NCI-H446 treated with DMSO at 0.1 percent for 48 hours (cell line): ENCODE results near the gene SPINK4.

Experiments used
- DNase-seq: peaks from one replicate; lab custom pipeline; 2025; lab: John Stamatoyannopoulos, UW

SPINK4 gene

DNA sequence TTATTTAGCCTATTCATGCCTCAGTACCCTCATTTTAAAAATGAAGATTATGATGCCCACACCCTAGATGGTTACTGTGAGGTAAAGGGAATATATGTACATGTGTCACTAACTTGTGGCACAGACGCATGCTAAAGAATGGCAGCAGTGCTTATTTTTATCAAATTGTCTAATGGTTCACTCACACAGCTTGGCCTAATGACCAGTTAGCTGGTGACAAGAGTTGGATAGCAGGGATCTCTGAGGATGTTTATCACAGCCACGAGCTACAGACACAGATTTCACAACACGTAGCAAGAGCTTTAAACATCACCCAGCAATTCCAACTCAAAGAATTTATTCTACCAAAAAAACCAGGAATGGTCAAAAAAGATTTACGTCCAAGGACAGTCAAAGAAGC is 17.3 kb downstream of the SPINK4 start:
- DNase-seq: no peak

DNA sequence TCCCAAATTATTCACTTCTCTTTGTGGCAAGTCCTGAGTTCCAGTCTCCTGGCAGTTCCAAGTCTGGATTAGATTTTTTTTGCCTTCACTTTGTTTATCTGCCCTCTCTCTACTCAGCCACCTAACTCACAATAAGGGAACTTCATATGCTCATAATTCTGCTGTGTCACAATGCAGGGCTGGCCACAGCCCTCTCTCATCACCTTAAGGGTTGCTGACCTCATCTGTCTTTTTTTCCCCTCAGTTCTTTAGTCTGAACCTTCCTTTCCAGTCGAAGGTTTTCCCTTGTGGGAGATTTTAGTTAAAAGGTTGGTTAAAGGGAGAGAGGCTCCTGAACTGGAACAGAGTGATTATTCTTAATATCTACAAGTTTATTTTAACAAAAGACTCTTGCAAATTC is 20.4 kb downstream of the SPINK4 start:
- no peak for DNase-seq

DNA sequence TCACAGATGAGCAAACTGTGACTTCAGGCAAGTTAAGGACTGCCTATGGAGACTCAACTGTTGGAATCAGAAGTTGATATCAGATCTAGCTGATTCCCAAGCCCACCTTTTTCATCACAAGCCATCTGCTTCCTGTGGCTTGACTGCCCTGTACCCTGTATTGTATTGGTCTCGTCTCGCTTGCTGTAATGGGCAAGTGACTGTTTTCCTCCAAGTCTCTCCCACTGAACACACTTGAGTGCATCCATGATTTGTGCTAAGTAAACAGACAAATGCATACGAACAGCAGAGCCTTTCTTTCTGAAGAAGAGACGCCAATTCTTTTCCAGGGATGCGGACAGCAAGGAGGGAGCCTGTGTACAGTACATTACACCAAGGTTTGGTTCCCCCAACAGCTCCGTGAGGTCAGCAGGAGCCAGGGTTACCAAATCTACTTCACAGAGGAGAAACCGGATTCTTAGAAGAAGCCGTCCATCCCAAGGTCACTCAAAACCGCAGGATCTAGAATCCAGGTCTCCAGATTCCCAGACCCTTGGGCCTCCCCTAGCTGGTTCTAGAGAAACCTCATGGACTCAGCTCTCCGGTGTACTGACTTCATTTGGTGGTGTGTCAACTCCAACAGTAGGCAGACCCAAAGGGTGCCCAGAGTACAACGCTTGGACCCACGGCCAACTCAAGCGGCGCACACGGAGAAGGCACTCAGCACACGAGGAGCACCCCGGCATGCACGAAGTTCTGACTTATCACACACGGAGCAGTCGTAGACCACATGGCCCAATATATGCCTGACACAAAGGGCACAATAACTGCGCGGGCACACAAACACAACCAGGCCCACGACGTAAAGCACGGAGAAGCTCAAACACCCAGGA is 23.4 kb downstream of the SPINK4 start:
- DNase-seq: no peak

DNA sequence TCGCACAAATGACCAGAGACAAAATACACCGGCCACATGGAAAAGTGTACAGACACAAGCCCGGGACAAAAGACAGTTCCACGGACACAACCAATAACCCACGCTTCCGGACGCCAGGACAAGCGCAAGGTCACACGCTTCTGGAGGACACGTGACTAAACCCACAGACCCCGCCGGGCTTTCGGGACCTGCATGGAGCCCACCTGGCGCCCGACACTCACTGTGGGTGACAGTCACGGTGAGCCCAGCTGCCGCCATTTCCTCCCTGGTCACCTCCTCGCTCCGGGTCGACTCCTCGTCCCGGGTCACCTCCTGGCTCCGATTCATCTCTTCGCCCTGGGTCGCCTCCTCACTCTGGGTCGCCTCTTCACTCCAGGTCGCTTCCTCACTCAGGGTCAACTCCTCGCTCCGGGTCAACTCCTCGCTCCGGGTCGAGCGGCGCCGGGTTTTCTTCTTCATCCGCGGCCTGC is 24.1 kb downstream of the SPINK4 start:
- DNase-seq: no peak

DNA sequence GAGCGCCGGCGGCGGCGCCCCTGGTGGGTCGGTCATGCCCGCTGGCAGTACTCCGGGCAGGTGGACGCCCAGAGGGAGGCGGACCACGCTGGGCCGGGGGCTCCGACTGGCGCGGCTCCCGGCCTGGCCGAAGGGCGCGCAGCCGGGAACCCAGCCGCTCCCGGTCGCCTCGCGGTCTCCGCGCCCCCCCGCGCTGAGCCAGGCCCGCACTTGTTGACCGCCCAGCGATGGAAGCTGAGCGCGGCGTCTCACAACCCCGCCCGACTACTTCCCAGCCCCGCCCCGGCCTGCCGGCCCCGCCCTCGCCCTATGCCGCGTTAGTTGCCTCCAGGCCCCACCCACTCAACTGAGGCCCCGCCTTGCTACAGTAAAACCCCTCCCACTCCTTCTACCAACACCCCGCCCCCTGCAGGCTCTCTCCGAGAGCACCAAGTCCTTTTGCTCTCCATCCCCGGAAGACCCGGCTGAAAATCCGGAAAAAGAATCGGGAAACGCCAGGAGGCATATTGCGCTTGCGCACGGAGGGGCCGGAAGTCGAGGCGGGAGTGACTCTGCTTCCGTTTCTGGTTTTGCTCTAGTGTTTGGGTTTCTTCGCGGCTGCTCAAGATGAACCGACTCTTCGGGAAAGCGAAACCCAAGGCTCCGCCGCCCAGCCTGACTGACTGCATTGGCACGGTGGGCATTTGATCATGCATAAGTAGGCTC is 24.7 kb downstream of the SPINK4 start, which contains the start of the genes BAG1 and CHMP5:
TSS of gene BAG1 (minus strand) at position 236 of the 705 bp plus-strand sequence.
TSS of gene CHMP5 (plus strand) at position 577 of the 705 bp plus-strand sequence. CDS start at position 607, 30 bp downstream.
- peak; percentile 98 for DNase-seq

DNA sequence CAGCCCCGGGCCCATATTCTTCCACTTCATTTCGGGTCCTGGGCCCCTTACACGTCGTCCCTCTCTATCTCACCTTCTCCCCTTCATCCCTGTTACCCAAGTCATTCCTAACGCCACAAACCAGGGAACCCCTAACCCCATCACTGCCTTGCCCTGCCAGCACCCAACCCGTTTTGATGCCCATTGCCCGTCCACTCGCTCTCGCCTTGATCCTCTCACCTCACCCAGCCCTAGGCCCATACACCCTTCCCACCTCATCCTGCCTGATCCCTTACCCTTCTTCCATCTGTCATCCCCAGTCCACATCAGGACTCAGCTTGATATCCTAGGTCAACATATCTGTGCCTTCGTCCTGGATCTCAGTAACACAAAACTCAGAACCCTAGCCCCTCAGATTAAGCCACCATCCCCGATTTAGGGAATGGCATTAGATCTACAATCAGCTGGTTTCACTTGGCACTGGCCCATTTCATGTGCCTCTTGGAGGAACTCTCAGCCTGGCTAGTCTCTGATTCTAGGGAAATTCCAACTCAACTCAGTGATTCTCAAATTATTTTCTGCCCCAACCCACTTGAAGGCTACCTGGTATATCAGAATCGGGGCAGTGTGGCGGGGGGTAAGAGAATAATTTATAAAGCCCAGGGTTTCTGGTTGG is 25.4 kb downstream of the SPINK4 start:
- DNase-seq: no peak

DNA sequence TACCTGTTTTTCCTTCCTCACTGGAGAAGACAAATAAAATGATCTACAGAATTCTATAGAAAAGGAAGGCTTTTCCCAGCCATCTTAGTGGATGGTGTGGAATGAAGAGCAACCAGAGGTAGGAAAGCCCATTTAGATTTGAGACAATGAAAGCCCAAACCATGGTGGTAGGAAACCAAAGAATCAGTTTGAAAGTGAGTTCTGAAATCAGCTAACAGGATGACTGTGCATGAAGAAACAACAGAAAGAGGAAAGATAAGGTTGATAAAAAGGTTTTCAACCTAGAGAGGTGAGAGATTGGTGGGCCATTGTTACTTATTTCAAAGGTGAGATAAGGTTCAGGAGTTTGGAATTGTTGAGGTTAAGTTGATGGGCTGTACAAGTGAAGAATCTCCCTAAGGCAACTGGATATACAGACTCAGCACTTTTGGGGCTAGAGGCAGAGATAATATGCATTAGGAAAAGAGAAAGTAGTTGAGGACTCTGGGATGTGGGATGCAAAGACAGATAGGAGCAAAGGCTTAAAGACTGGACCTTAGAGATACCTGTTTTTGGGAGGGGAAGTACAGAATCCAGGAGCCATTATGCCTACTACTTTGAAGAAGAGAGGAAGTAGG is 27.3 kb downstream of the SPINK4 start:
- DNase-seq: no peak

DNA sequence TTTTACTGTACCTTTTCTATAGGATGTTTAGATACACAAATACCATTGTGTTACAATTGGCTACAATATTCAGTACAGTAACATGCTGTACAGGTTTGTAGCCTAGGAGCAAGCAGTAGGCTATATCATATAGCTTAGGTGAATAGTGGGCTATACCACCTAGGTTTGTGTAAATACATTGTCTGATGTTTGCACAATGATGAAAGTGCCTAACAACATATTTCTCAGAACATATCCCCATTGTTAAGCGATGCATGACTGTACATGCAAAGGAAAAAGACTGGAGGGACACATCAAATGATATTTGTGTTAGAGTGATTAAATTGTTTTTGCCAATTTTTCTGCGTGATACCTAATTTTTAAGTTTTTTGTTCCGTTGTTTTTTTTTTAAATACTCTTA is 30.2 kb downstream of the SPINK4 start:
- no peak for DNase-seq

DNA sequence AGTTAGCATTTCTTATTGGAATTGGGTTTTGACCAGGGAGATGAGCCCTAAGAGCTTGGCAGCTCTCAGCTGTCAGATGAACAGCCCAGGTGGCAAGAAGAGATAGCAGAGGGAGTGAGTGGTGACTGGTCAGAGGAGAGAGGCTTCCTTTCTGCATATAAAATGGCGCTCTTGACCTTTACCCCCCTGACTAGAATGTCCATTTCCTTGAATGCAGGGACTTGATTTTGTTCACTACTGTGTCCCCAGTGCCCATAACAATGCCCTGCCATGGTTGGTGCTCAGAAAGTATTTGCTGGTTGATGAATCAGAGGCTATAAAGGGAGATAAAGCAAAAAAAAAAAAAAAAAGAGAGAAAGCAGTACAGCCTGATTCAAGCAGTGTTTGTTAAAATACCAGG is 32.1 kb downstream of the SPINK4 start:
- DNase-seq: no peak

DNA sequence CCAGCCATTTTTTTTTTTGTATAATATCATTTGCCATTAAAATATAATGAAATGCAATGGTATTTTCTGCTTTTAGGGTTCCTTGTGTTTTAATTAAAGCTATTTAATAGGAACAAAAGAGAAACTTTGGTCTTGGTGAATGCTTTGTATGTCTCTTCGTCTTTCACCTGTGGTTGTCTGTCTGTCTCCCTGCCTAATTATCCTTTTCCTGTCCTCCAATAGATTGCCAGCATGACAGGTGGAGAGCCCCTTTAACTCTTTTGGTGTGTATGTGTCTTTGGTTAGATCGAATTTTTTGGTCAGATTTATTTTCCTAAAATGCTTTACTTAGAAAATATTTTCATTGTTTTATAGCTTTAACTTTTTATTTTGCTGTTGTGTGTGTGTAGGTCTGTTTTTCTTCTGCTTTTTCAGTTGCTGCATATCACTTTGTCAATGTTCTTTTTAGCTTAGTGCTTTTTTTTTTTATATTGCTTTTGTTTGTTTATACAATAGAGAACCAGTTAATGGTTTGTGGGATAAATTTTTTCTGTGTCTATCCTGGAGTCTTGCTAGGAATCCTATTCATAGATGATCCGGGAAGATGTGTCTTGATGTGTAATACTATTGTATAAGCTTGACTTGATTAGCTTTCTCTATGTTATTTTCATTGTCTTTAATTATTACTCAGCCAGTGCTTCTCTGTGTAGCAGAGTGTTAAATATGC is 33.5 kb downstream of the SPINK4 start:
- no peak for DNase-seq

DNA sequence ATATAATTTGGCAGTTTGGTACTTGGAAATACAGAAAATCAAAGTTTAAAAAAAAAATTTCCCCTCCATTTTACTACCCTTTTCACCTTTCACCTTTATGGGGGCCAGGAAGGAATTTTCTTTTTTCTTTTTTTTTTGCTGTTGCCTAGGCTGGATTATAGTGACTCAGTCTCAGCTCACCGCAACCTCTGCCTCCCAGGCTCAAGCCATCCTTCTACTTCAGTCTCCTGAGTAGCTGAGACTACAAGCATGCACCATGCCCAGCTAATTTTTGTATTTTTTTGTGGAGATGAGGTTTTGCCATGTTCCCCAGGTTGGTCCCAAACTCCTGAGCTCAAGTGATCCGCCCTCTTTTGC is 34.0 kb downstream of the SPINK4 start:
- no peak for DNase-seq

DNA sequence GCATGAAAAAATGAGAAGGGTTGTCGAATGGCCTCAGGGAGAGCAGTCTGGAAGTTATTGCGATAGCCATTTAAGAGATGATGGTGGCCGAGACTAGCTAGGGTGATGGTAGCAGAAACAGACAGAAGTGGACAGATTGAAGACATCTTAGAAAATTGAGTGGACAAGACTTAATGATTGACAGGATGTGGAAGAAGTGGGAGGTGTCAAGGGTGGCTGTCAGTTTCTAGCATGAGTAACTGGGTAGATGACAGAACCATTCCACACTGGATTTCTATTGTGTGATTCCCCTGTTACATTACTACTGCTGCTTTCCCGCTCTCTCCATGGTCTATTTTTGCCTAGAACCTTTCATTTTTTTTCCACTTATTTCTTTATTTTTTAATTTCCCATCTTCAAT is 37.5 kb downstream of the SPINK4 start:
- DNase-seq: no peak

DNA sequence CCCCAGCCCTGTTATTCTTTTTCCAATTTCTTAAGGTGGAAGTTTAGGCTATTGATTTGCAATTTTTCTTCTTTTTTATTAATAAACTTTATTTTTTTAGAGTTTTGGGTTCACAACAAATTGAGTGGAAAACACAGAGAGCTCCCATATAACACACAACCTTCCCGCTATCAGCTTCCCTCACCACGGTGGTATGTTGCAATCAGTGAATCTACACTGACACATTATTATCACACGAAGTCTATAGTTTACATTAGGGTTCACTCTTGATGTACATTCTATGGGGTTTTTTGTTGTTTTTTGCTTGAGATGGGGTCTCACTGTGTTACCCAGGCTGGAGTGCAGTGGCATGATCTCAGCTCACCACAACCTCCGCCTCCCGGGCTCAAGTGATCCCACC is 45.5 kb downstream of the SPINK4 start:
- DNase-seq: no peak

DNA sequence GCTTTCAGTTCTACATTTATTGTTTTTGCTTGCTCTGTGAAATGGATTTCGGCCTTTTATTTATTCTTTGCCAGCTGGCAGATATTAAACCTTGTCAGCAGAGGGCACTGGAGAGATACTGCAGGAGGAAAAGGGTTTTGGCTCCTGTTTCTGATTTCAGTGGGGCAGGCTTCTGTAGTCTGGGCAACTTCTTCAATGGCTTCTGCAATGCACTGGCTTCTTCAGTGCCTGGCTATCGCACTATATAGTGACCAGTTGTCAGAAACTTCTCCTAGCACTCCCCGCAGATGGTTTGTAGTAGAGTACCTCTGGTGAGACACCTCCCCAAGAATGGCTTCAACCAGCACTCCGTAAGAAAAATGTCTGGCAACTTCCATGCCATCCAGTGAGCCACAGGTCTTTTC is 47.1 kb downstream of the SPINK4 start:
- DNase-seq: peak; percentile 50

DNA sequence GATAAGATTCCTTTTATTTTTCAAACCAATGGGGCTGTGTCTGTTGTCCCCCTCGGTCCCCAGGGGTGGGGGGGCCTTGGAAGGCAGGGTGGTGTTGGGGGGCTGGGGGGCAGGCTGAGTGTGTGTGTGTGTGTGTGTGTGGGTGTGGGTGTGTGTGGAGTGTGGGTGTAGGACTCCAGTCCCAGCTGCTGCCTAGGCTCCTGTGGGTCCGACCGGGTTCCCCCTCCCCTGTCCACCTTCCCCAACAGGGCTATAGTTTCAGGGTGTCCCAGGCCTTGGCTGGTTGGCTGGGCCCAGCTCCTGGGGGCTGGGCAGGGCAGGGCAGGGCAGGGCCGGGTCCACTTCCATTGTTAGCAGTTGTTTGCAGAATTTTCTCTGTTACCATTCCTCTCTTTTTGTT is 48.3 kb downstream of the SPINK4 start:
- no peak for DNase-seq

DNA sequence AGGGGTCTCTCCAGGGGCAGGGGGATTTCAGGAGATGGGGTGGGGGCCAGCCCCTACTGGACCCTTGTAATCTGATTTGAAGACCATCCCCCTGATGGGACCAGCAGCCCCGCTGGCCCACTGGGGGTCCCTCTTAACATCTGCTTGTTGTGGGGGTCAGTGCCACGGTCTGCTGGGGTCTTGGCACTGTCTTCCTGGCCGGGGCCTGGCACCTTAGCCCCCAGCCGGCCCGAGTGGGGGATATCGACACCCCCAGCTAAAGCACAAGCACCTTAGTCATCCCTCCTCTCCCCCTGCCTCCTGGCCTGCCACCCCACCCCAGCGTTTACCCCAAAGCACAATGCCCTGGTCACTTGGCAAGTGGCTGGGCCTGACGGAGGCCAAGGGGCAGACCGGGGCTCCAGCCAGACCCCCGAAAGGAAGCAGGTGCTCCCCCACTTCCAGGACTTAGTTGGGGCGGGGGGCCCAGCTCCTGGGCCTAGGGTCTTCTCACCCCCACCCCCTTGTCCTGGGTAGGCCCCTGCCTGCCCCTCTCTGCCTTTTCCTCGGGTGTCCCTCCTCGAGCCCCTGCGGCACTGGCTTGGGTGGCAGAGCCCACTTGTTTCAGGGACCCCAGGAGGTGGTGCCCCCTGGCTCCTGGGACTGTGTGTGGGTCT is 49.0 kb downstream of the SPINK4 start:
- DNase-seq: no peak

DNA sequence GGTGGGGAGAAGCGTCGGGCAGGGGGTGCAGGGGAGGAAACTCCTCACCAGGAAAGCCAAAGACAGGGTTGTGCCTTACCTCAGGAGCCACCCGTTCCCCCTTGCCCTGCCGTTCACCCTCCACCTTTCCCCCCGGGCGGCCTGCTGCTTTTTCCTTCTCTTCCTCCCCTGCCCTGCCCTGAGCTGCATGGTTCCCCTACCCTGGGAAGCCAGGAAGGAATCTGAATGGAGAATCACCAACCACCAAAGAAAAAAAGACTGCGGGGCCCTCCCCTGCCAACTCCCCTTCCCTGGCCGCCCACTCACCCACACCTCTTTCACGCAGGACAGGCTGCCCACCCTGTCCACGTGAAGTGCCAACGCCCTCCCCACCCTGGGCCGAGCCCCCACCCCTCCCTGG is 49.5 kb downstream of the SPINK4 start:
- DNase-seq: no peak

DNA sequence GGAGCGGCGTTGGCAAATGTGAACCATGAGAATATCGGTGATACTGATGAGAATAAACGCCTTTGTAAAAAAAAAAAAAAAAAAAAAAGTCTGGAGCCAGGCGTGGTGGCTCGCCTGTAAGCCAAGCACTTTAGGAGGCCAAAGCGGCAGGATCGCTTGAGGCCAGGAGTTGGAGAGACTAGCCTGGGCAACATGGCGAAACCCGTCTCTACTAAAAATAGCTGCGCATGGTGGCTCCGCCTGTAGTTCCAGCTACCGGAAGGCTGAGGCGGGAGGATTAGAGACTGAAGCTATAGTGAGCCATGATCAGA is 49.9 kb downstream of the SPINK4 start:
- DNase-seq: no peak

DNA sequence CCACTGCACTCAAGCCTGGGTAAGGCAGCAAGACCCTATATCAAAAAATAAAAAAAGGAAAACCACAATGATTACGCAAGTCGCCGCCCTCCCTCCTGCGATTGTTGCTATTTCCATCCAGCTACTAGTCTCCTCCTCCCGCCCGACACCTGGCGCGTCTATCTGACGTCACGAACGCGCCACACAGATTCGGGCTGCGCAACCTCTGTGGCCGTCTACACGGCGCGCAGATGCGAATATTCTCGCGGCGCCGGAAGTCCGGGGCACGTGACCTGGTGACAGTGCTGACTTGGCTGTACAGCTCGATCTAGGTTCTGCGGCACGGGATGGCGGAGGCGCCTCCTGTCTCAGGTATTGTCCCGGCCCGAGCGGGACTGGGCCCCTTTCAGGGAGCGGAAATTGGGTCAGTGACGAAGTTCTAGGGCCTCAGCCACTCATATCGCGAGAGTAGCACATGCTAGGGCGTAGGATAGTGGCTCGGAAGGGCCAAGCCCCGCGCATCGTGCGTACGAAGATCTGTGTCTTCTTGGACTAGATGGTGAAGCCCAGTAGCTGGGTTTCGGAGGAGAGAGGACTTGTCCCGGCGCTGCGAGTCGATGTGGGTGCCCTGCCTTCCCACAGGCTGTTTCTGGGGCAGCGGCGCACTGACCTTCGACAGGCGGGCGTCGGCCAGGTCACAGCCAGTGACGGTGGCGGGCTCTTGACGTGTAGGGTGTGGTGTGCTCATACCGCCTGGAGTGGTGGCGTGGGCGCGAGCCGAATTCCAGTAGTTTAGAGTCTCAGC is 50.5 kb downstream of the SPINK4 start, which contains the start of gene NFX1:
TSS of gene NFX1 (plus strand) at position 270 of the 784 bp plus-strand sequence. CDS start at position 327, 57 bp downstream.
- DNase-seq: peak; percentile 96

DNA sequence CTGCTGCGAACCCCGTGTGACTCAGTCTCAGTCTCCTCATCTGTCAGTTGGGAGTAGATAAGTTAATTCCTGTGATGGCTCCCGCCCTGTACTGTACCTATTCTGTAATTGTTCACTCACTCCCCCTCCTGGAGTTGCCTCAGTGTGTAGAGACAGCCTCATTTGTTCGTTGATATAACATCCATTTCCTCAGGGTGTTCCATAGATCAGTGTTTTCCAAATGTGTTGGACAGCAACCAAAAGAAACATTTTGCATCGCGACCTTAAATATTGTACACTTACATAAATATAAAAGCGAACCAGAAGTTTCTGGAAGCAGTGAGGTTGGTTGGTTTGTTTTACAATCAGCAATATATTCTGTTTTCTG is 51.0 kb downstream of the SPINK4 start:
- DNase-seq: no peak
